ENCODE results near the gene ABCA4. TPM values are rescaled to one million over a fixed set of nuclear protein-coding genes. Genes with fewer than 3 reads are reported as not detected.

Gene ABCA4
- total RNA-seq, 1 donor from 2014 or later = 51.7 TPM

- Mint-ChIP-seq H3K27ac (ENCODE audit: unreplicated experiment) (peak overlapping the region; percentile 52), H3K36me3 (ENCODE audit: low read depth, unreplicated experiment) (peaks cover 36% of the 10 kb centered on the region), H3K4me3 (ENCODE audit: unreplicated experiment) (peak overlapping the region; percentile 21), H3K27me3 (ENCODE audit: unreplicated experiment) (peaks cover 8% of the 10 kb centered on the region), H3K4me1 (ENCODE audit: unreplicated experiment) (peaks cover 77% of the 10 kb centered on the region), H3K9me3 (ENCODE audit: unreplicated experiment) (no peaks in the 10 kb centered on the region)
- no peak for DNase-seq (ENCODE audit: low spot score)
- no peak for TF ChIP-seq CTCF (IDR thresholded peaks at IDR 0.05; ENCODE audit: unreplicated experiment)
Measured at GRCh38 chr1:94050675-94051074, 70.3 kb downstream of the ABCA4 start.

GRCh38 chr1:94050254-94050653 is 70.7 kb downstream of the ABCA4 start:
- Mint-ChIP-seq H3K9me3 (ENCODE audit: unreplicated experiment) (no peaks in the 10 kb centered on the region), H3K4me1 (ENCODE audit: unreplicated experiment) (peaks cover 77% of the 10 kb centered on the region), H3K36me3 (ENCODE audit: low read depth, unreplicated experiment) (peaks cover 36% of the 10 kb centered on the region), H3K27ac (ENCODE audit: unreplicated experiment) (peak overlapping the region; percentile 77), H3K4me3 (ENCODE audit: unreplicated experiment) (no peak overlapping the region), H3K27me3 (ENCODE audit: unreplicated experiment) (peaks cover 8% of the 10 kb centered on the region)
- no peak for DNase-seq (ENCODE audit: low spot score)
- no peak for TF ChIP-seq CTCF (IDR thresholded peaks at IDR 0.05; ENCODE audit: unreplicated experiment)

DNA sequence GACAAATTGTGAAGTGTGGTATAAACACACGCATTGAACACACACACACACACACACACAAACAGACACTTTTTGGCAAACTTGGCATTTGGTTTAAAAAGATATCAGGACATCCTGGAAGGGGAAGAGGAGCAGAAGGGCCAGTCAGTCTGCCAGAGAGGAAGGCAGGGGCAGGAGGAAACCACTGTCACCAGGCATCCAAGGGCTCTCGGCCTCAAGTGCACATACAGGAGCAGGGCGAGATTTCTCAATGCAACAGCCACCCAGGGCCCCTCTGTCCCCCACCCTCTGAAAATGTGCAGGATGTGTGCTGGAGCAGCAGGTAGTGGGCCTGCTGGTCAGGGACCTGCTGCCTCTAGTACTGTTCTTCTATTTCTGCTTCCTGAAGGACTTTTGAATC is 71.2 kb downstream of the ABCA4 start:
- H3K27me3 Mint-ChIP-seq (ENCODE audit: unreplicated experiment) = peaks cover 8% of the 10 kb centered on the region
- no peak for DNase-seq (ENCODE audit: low spot score)
- peaks cover 32% of the 10 kb centered on the region for H3K36me3 Mint-ChIP-seq (ENCODE audit: low read depth, unreplicated experiment)
- no peaks in the 10 kb centered on the region for H3K9me3 Mint-ChIP-seq (ENCODE audit: unreplicated experiment)
- H3K27ac Mint-ChIP-seq (ENCODE audit: unreplicated experiment) = peak overlapping the region; percentile 77
- TF ChIP-seq CTCF (IDR thresholded peaks at IDR 0.05; ENCODE audit: unreplicated experiment) = no peak
- no peak overlapping the region for H3K4me3 Mint-ChIP-seq (ENCODE audit: unreplicated experiment)
- peaks cover 76% of the 10 kb centered on the region for H3K4me1 Mint-ChIP-seq (ENCODE audit: unreplicated experiment)

DNA sequence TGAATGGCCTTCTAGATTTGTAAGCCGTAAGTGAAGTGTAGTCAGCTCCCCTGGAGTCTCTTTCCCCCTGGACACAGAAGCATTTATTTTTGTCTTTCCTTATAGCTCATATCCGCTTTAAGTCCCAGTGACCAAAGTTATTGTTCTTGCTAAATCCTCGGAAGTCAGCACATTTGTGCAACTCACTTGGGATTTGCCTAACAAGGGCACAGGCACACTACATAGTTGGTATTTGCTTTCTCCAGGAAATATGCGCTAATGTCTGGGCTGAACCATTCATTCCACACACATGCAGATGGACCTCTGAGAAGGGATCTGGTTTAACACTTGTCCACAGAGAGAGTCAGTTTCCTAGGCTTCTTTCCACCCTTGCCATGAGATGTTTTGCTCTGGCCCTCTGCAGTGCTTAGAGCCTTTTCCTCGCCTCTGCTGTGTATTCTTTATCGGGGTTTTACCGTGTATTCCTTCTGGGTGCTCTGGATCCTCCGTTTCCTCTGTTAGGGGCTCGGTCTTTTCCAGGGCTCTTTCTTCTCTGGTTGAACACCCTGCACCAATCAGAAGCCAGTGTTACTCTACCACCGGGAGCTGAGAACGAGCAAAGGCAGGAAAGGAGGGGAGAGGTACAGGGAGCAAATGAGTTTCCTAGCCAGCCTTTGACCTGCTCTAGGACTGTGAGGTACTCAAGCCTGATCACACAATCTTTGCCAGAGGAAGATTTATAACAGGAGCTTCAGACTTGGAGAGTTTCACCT is 72.4 kb downstream of the ABCA4 start:
- no peak for DNase-seq (ENCODE audit: low spot score)
- Mint-ChIP-seq H3K4me3 (ENCODE audit: unreplicated experiment) (peak overlapping the region; percentile 39), H3K9me3 (ENCODE audit: unreplicated experiment) (no peaks in the 10 kb centered on the region), H3K4me1 (ENCODE audit: unreplicated experiment) (peaks cover 75% of the 10 kb centered on the region), H3K36me3 (ENCODE audit: low read depth, unreplicated experiment) (peaks cover 23% of the 10 kb centered on the region), H3K27me3 (ENCODE audit: unreplicated experiment) (peaks cover 5% of the 10 kb centered on the region), H3K27ac (ENCODE audit: unreplicated experiment) (peak overlapping the region; percentile 45)
- TF ChIP-seq CTCF (IDR thresholded peaks at IDR 0.05; ENCODE audit: unreplicated experiment) = no peak

- H3K4me3 Mint-ChIP-seq (ENCODE audit: unreplicated experiment) = peak overlapping the region; percentile 49
- no peak for DNase-seq (ENCODE audit: low spot score)
- TF ChIP-seq CTCF (IDR thresholded peaks at IDR 0.05; ENCODE audit: unreplicated experiment) = no peak
- H3K27me3 Mint-ChIP-seq (ENCODE audit: unreplicated experiment) = peaks cover 5% of the 10 kb centered on the region
- H3K9me3 Mint-ChIP-seq (ENCODE audit: unreplicated experiment) = no peaks in the 10 kb centered on the region
- H3K27ac Mint-ChIP-seq (ENCODE audit: unreplicated experiment) = peak overlapping the region; percentile 45
- H3K36me3 Mint-ChIP-seq (ENCODE audit: low read depth, unreplicated experiment) = peaks cover 25% of the 10 kb centered on the region
- peaks cover 76% of the 10 kb centered on the region for H3K4me1 Mint-ChIP-seq (ENCODE audit: unreplicated experiment)
Measured at GRCh38 chr1:94047949-94048348, 73.0 kb downstream of the ABCA4 start.

Measured in endothelial cell (in vitro differentiated cells).